HG02763 (cell line): ENCODE measurements around the gene CDK5RAP2.

Experiments used
- ATAC-seq: cut with Tn5 transposase; IDR thresholded peaks from one replicate; pipeline ENCODE4 v1.9.1; 2021; ENCODE audit warnings: mild to moderate bottlenecking, moderate library complexity; ENCODE audit not compliant: unreplicated experiment

CDK5RAP2 gene

GRCh38 chr9:120405860-120406259, 174.1 kb downstream of the CDK5RAP2 start:
- ATAC-seq, result no peak

- ATAC-seq, result no peak
Observed at GRCh38 chr9:120405134-120405533, 174.8 kb downstream of the CDK5RAP2 start.

- ATAC-seq, result no peak
Observed at GRCh38 chr9:120403543-120403856, 176.5 kb downstream of the CDK5RAP2 start.

- no peak for ATAC-seq
Observed at GRCh38 chr9:120402741-120403542, 177.0 kb downstream of the CDK5RAP2 start.

GRCh38 chr9:120399940-120400339, 180.0 kb downstream of the CDK5RAP2 start:
- no peak for ATAC-seq

- ATAC-seq, result no peak
Observed at GRCh38 chr9:120398286-120398685, 181.7 kb downstream of the CDK5RAP2 start.

- ATAC-seq, result no peak
Observed at GRCh38 chr9:120397453-120397852, 182.5 kb downstream of the CDK5RAP2 start.

- ATAC-seq, result no peak
Observed at GRCh38 chr9:120396931-120397330, 183.0 kb downstream of the CDK5RAP2 start.

- no peak for ATAC-seq
Observed at GRCh38 chr9:120396418-120396817, 183.5 kb downstream of the CDK5RAP2 start.

- ATAC-seq, result no peak
Observed at GRCh38 chr9:120395376-120395775, 184.6 kb downstream of the CDK5RAP2 start.

- ATAC-seq, result no peak
Observed at GRCh38 chr9:120394058-120394669, 185.8 kb downstream of the CDK5RAP2 start.

GRCh38 chr9:120393386-120394057, 186.4 kb downstream of the CDK5RAP2 start:
- no peak for ATAC-seq

GRCh38 chr9:120392711-120393110, 187.3 kb downstream of the CDK5RAP2 start:
- no peak for ATAC-seq

GRCh38 chr9:120392245-120392644, 187.7 kb downstream of the CDK5RAP2 start:
- no peak for ATAC-seq

- ATAC-seq, result no peak
Observed at GRCh38 chr9:120391691-120392090, 188.3 kb downstream of the CDK5RAP2 start.

- ATAC-seq, result no peak
Observed at GRCh38 chr9:120390637-120391190, 189.3 kb downstream of the CDK5RAP2 start.

GRCh38 chr9:120389867-120390266, 190.1 kb downstream of the CDK5RAP2 start:
- ATAC-seq, result no peak

GRCh38 chr9:120389300-120389699, 190.7 kb downstream of the CDK5RAP2 start:
- no peak for ATAC-seq

- no peak for ATAC-seq
Observed at GRCh38 chr9:120388003-120388855, 191.7 kb downstream of the CDK5RAP2 start.

- ATAC-seq, result no peak
Observed at GRCh38 chr9:120387257-120388002, 192.5 kb downstream of the CDK5RAP2 start.
